ENCODE measurements around the gene NUP188.

GRCh38 chr9:128918921-128919320 is 28.6 kb upstream of the NUP188 start:
- TF ChIP-seq YY1 (IDR thresholded peaks at IDR 0.05; ENCODE audit: insufficient read depth, insufficient read length) (no peak), ZNF274 (IDR thresholded peaks at IDR 0.05; ENCODE audit: low read depth, low read length) (no peak)

All from NT2/D1 (cell line).